Brain microvascular endothelial cell (primary cell): ENCODE measurements around the gene ENO3.

ENCODE experiments used
- DNase-seq: peaks from one replicate; pipeline ENCODE4 v3.0.0-alpha.2; 2020
- H3K27ac ChIP-seq: fragments of 250-450 bp; sonication (Bioruptor Pico); 2 replicates; pipeline ENCODE4 v1.5.1; 2020; ENCODE audit warnings: mild to moderate bottlenecking, moderate library complexity
- H3K27me3 ChIP-seq: fragments of 250-450 bp; sonication (Bioruptor Pico); replicated peaks from 2 replicates; pipeline ENCODE4 v1.5.1; 2020; ENCODE audit warnings: mild to moderate bottlenecking
- H3K36me3 ChIP-seq: fragments of 250-450 bp; sonication (Bioruptor Pico); replicated peaks from 2 replicates; pipeline ENCODE4 v1.5.1; 2020; ENCODE audit warnings: mild to moderate bottlenecking
- H3K4me3 ChIP-seq: 2 replicates; pipeline ENCODE4 v1.5.1; 2011; ENCODE audit warnings: low read depth, mild to moderate bottlenecking, control low read depth, low read length, moderate library complexity
- CTCF ChIP-seq: IDR thresholded peaks from 2 replicates; pipeline ENCODE4 v1.5.1; 2011; ENCODE audit warnings: low read depth, mild to moderate bottlenecking, moderate library complexity, low read length, control low read depth, inconsistent platforms; ENCODE audit errors: missing control alignments
- in situ Hi-C: cut with HindIII; loops from 2 replicates; pipeline ENCODE4 v1.10.0; 2017; ENCODE audit warnings: low sequenced_read_pairs, low pct_ligation_motif_present

ENO3 gene

GRCh38 chr17:4972322-4972721 lies 21.4 kb downstream of the ENO3 start:
- no peaks in the 10 kb centered on the region for H3K27me3 ChIP-seq
- no peak for DNase-seq
- in situ Hi-C loops, result no loop called here
- no peak for TF ChIP-seq CTCF
- H3K27ac ChIP-seq, result no peak overlapping the region
- H3K36me3 ChIP-seq, result peaks cover 37% of the 10 kb centered on the region
- H3K4me3 ChIP-seq, result no peak overlapping the region

GRCh38 chr17:4972752-4973151 lies 21.8 kb downstream of the ENO3 start:
- H3K27me3 ChIP-seq, result no peaks in the 10 kb centered on the region
- in situ Hi-C loops, result no loop called here
- peaks cover 41% of the 10 kb centered on the region for H3K36me3 ChIP-seq
- no peak for TF ChIP-seq CTCF
- H3K4me3 ChIP-seq, result no peak overlapping the region
- no peak for DNase-seq
- H3K27ac ChIP-seq, result no peak overlapping the region

GRCh38 chr17:4973256-4974114 lies 22.6 kb downstream of the ENO3 start:
- no peak overlapping the region for H3K4me3 ChIP-seq
- in situ Hi-C loops, result no loop called here
- DNase-seq, result no peak
- H3K27ac ChIP-seq, result no peak overlapping the region
- no peaks in the 10 kb centered on the region for H3K27me3 ChIP-seq
- no peak for TF ChIP-seq CTCF
- peaks cover 47% of the 10 kb centered on the region for H3K36me3 ChIP-seq

- Histone ChIP-seq H3K27ac (no peak overlapping the region), H3K27me3 (no peaks in the 10 kb centered on the region), H3K36me3 (peaks cover 54% of the 10 kb centered on the region), H3K4me3 (no peak overlapping the region)
- DNase-seq, result no peak
- in situ Hi-C loops, result no loop called here
- TF ChIP-seq CTCF, result no peak
Measured at GRCh38 chr17:4974115-4974670, 23.3 kb downstream of the ENO3 start.

- TF ChIP-seq CTCF, result no peak
- Histone ChIP-seq H3K27ac (no peak overlapping the region), H3K4me3 (no peak overlapping the region), H3K27me3 (no peaks in the 10 kb centered on the region), H3K36me3 (peaks cover 55% of the 10 kb centered on the region)
- in situ Hi-C loops, result no loop called here
- no peak for DNase-seq
Measured at GRCh38 chr17:4978726-4979125, 27.8 kb downstream of the ENO3 start.
